Measurements from ENCODE around the gene COA1. TPM values are rescaled to one million over a fixed set of nuclear protein-coding genes. Genes with fewer than 3 reads are reported as not detected.

COA1 gene
- total and polyA plus RNA-seq, 9 of the 15 experiments (the other 6 are each of a cell fraction or from before 2014, with no cell fraction given) = 98.9 to 463 (median 181) TPM

- TF ChIP-seq NKRF (IDR thresholded peaks at IDR 0.05; ENCODE audit: borderline replicate concordance) = no peak
- no peak for TF ChIP-seq NCOA6 (IDR thresholded peaks at IDR 0.05)
- TF ChIP-seq RBM22 (IDR thresholded peaks at IDR 0.05; ENCODE audit: low read depth, low read length, poor library complexity, severe bottlenecking) = no peak
- TF ChIP-seq, protein P1, sequence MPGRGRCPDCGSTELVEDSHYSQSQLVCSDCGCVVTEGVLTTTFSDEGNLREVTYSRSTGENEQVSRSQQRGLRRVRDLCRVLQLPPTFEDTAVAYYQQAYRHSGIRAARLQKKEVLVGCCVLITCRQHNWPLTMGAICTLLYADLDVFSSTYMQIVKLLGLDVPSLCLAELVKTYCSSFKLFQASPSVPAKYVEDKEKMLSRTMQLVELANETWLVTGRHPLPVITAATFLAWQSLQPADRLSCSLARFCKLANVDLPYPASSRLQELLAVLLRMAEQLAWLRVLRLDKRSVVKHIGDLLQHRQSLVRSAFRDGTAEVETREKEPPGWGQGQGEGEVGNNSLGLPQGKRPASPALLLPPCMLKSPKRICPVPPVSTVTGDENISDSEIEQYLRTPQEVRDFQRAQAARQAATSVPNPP (IDR thresholded peaks at IDR 0.05; ENCODE audit: borderline replicate concordance, insufficient read depth, insufficient read length) = no peak
- no peak for TF ChIP-seq GABPA (tag; conservative IDR thresholded peaks at IDR 0.05; ENCODE audit: low read depth)
These were observed 30.7 kb downstream of the COA1 start (continued) for GRCh38 chr7:43698460-43699255.

GRCh38 chr7:43697690-43698089 is 31.6 kb downstream of the COA1 start:
- ChIA-PET CTCF (ENCODE audit: low intra/inter-chr PET ratio) (no interaction called here), POLR2A (interaction anchor here (1.1 kb wide), 1 partner anchor 18 kb away, joined by 3 read pairs; no protein-coding TSS in a partner anchor)
- H3K27ac ChIP-seq (ENCODE audit: extremely low read depth, low read depth, low read length) = no peak overlapping the region
- no peak overlapping the region for H3K4me2 ChIP-seq (ENCODE audit: insufficient read depth, low read length)
- BruUV-seq (replicated peaks) = no TSS peak
- H3K79me2 ChIP-seq (ENCODE audit: control insufficient read depth, insufficient read depth, low read length) = peaks cover 89% of the 10 kb centered on the region
- in situ Hi-C loops (cut with MboI) (no loop called here), intact Hi-C loops (cut with micrococcal nuclease) (no loop called here)
- 89% methylated on average over 4 of the region's 4 CpGs for WGBS (ENCODE audit: insufficient coverage, low coverage, missing lambda C conversion rate)
- H2AFZ ChIP-seq (ENCODE audit: low read depth, low read length) = no peak overlapping the region
- H3K4me1 ChIP-seq (replicated peaks in 1 of 2; ENCODE audit: control insufficient read depth in 2 of 2, insufficient read depth in 2 of 2, low read length in 2 of 2) = no peaks in the 10 kb centered on the region
- TF ChIP-seq TBP (optimal IDR thresholded peaks at IDR 0.05; ENCODE audit: low read depth, low read length) = no peak
- TF ChIP-seq ZNF395 (CRISPR knock-in tag; IDR thresholded peaks at IDR 0.05) = no peak
- TF ChIP-seq IRF2 (CRISPR knock-in tag; IDR thresholded peaks at IDR 0.05) = no peak
- DNase-seq (ENCODE audit: extremely low read depth in 1 of 4, low spot score in 3 of 4) (no peak), ATAC-seq (no peak), FAIRE-seq (no peak)
- no peaks in the 10 kb centered on the region for H3K27me3 ChIP-seq (ENCODE audit: control insufficient read depth in 2 of 2, insufficient read depth in 2 of 2, low read length in 2 of 2)
- H3K36me3 ChIP-seq (ENCODE audit: control insufficient read depth, insufficient read depth, low read length) = no peaks in the 10 kb centered on the region
- peaks cover 12% of the 10 kb centered on the region; the same call in 1 of the 2 replicates for H4K20me1 ChIP-seq (replicated peaks; ENCODE audit: control insufficient read depth, insufficient read depth, low read length)
- H3K4me3 ChIP-seq = no peak overlapping the region
- H3K9ac ChIP-seq (ENCODE audit: insufficient read depth in 1 of 2, low read depth in 2 of 2, low read length in 2 of 2) = no peak overlapping the region
- no peaks in the 10 kb centered on the region for H3K9me1 ChIP-seq (ENCODE audit: control insufficient read depth, insufficient read depth, low read length)
- H3K9me3 ChIP-seq (replicated peaks; ENCODE audit: control insufficient read depth, insufficient read depth, low read depth, low read length) = no peaks in the 10 kb centered on the region
